Epidermal melanocyte (primary cell): Measurements from ENCODE around the gene ADAM30.
"Not testable (repeated sequence)": the region's sequence is repeated elsewhere in the genome, so short reads cannot be mapped to it uniquely, and the experiment has no call there.

Source experiments
- DNase-seq: peaks from one replicate; pipeline ENCODE4 v3.0.0; 2011; ENCODE audit warnings: low spot score; ENCODE audit not compliant: insufficient read length

The ADAM30 gene

GRCh38 chr1:119879510-119880434, 16.5 kb downstream of the ADAM30 start:
- DNase-seq = no peak

GRCh38 chr1:119878171-119878570, 18.1 kb downstream of the ADAM30 start:
- DNase-seq = no peak

- DNase-seq = no peak
Observed at GRCh38 chr1:119874186-119874585, 22.1 kb downstream of the ADAM30 start.

- DNase-seq = no peak
Observed at GRCh38 chr1:119873135-119874015, 22.9 kb downstream of the ADAM30 start.

- no peak for DNase-seq
Observed at GRCh38 chr1:119871881-119872280, 24.4 kb downstream of the ADAM30 start.

GRCh38 chr1:119870917-119871596, 25.3 kb downstream of the ADAM30 start:
- peak; percentile 71 for DNase-seq

- no peak for DNase-seq
Observed at GRCh38 chr1:119869995-119870394, 26.3 kb downstream of the ADAM30 start.

- DNase-seq = no peak
Observed at GRCh38 chr1:119868176-119868575, 28.1 kb downstream of the ADAM30 start.

GRCh38 chr1:119866451-119866850, 29.9 kb downstream of the ADAM30 start:
- DNase-seq = no peak

GRCh38 chr1:119865627-119866026, 30.7 kb downstream of the ADAM30 start:
- DNase-seq = no peak

GRCh38 chr1:119862276-119862675, 34.0 kb downstream of the ADAM30 start:
- DNase-seq = no peak

GRCh38 chr1:119861547-119861946, 34.8 kb downstream of the ADAM30 start:
- DNase-seq = no peak

- no peak for DNase-seq
Observed at GRCh38 chr1:119859647-119860046, 36.7 kb downstream of the ADAM30 start.

GRCh38 chr1:119858556-119859214, 37.6 kb downstream of the ADAM30 start:
- not testable (repeated sequence) for DNase-seq

GRCh38 chr1:119858126-119858525, 38.2 kb downstream of the ADAM30 start:
- no peak for DNase-seq

- no peak for DNase-seq
Observed at GRCh38 chr1:119853155-119853554, 43.2 kb downstream of the ADAM30 start.

- not testable (repeated sequence) for DNase-seq
Observed at GRCh38 chr1:119844206-119844605, 52.1 kb downstream of the ADAM30 start.
